Effector CD4-positive, alpha-beta T cell (primary cell): ENCODE measurements around the gene IL12B.
"Not testable (repeated sequence)": the region's sequence is repeated elsewhere in the genome, so short reads cannot be mapped to it uniquely, and the experiment has no call there.

Experiments
- DNase-seq: peaks from one replicate; pipeline ENCODE4 v3.0.0-alpha.2; 2020

The IL12B gene

DNA sequence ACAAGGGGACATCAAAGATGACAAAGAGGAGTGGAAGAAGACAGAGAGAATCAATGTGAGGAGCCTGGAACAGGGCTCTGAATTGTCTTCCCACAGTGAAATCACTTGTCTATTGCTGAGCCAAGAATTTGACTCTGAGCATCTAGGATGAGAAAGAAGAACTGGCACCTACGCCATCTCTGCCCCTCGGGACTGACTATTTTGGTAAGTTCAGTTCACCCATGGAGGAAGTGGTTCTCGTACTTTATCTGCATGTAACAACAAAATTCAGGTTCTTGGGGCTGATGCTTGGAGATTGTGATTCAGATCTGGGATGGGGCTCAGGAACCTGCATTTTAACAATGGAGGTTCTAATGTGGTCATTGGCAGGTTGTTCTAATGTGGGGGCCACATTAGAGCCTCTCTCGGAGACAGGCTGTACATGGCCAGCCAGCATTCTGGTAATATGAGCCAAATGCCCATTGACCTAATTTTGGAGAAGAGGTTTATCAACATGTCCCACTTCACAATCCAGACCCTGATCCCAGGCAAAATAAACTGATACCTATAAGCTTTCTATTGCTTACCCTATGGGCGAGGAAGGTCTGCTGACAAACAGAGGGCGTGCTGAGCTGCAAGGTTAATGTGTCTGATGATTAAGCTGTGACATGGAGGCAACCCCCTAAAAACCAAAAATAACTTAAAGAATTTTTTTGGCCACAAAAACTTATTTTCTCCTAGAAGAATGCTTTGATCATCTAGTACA is 2.7 kb upstream of the IL12B start:
- DNase-seq, result no peak

GRCh38 chr5:159331093-159331973 is 1.0 kb upstream of the IL12B start:
- peak; percentile 66 for DNase-seq

GRCh38 chr5:159324986-159325385 is 5.3 kb downstream of the IL12B start:
- no peak for DNase-seq

DNA sequence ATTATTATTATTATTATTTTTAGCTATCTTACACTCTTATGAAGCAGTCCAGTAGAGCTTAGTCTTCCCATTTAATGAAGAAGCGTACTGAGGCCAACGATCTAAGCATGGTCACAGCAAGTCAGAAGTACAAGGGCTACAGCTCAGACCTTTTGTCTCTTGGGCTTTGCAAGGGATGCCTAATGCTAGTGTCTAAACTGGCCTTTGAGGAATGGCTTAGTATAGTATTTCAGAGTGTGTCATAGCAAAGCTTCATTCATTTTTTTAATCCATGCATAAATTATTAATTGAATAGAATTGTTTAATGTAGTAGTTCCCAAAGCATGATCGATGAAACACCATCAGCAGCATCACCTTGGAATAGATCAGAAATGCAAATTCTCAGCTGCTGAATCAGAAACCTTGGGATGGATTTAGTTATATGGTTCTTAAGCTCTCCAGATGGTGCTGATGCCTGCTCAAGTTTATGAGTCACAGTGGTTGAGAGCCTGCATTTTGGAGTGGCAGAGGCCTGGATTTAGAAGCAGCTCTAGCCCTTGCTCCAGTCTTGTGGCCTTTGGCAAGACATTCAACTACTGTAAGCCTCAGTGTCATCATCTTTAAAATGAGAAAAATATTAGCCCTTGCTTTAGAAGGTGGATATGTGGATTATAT is 6.1 kb downstream of the IL12B start:
- no peak for DNase-seq

GRCh38 chr5:159322180-159322579 is 8.1 kb downstream of the IL12B start:
- DNase-seq, result no peak

DNA sequence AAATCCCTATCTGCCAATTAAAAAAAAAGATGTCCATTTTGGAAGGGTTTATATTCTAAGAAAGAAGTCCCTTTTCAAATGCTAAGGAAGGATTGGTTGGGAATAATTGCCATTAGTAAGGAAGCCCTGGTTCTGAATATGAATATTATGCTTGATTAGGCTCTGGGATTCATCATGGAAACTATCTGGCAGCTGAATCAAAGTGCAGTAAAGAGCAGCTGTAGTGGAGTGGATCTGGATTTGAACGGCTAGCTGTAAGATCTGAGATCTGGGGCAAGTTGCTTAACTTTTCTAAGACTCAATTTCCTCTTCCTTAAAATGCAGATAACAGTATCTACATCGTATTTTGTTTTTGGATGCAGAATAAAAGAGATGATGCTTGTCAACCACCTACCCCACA is 10.5 kb downstream of the IL12B start:
- DNase-seq, result no peak

GRCh38 chr5:159319363-159319762 is 10.9 kb downstream of the IL12B start:
- DNase-seq, result no peak

- DNase-seq, result no peak
Observed at GRCh38 chr5:159318448-159318847, 11.8 kb downstream of the IL12B start.

DNA sequence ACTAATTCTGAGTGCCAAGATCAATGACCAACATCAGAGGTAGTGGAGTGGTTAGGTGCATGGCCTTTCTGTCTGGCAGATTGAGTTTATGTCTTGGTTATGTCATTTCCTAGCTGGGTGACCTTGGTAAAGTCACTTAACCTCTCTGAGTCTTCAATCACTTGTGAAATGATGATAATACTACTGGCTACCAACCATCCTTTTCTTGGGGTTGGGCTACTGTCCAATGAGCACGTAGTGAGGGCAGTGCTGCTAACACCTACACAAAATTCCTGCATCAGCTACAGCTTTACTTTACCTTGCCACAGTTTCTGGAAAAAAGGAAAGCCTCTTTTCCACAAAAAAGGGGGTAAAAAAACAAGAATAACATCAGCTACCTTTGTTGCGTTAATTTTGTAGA is 12.4 kb downstream of the IL12B start:
- no peak for DNase-seq

DNA sequence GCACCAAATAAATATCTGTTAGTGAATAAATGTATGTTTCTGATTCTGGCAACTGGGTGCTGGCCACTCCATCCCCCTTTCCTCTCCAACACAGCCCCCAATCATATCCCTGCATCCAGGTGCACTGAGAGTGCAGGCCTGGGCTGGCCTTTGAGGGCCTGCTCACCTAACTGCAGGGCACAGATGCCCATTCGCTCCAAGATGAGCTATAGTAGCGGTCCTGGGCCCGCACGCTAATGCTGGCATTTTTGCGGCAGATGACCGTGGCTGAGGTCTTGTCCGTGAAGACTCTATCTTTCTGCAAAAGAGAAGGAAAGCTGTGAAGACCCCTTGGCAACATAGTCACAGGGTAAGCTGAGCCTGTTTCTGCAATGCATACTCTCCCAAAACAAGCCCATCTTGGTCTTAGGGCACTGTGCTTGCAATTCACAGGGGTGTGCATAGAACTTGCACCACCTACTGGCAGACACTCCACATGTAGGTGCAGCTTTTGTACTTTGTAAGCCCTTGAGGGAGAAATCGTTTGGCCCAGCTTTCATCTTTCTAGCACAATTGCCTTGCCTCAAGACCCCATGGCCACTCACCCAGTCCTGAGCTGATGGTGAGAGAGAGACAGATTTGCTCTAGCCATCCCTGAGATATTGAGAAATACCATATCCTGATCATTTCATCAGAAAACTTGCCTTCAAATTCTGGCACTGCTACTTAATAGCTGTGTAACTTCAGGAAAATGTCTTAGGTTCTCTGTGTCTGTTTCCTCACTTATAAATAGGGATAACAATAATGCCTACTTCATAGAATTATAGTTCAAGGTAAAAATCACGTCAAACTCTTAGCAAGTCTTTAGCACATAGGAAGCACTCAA is 13.5 kb downstream of the IL12B start:
- peak; percentile 34 for DNase-seq

- DNase-seq, result no peak
Observed at GRCh38 chr5:159313197-159313596, 17.1 kb downstream of the IL12B start.

DNA sequence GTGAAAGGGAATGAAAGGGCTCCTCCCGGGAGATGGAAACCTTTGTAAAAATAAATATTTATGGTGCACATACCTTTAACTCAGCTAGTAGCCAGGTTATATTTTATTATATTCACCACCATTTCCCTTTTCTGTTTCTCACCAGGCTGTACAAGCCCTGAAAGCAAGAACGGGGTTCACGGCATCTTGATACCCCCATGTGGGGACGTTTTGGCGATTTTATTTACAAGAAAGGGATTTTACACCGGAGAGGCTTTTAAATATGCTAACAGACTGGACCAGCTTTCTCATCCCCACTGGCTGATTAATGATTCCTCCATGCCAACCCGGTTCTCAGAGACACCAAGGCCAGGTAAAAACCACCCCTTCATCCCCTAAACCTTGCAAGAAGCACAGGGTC is 19.2 kb downstream of the IL12B start:
- DNase-seq, result no peak

- DNase-seq, result no peak
Observed at GRCh38 chr5:159310511-159310910, 19.8 kb downstream of the IL12B start.

- no peak for DNase-seq
Observed at GRCh38 chr5:159309689-159310433, 20.4 kb downstream of the IL12B start.

DNA sequence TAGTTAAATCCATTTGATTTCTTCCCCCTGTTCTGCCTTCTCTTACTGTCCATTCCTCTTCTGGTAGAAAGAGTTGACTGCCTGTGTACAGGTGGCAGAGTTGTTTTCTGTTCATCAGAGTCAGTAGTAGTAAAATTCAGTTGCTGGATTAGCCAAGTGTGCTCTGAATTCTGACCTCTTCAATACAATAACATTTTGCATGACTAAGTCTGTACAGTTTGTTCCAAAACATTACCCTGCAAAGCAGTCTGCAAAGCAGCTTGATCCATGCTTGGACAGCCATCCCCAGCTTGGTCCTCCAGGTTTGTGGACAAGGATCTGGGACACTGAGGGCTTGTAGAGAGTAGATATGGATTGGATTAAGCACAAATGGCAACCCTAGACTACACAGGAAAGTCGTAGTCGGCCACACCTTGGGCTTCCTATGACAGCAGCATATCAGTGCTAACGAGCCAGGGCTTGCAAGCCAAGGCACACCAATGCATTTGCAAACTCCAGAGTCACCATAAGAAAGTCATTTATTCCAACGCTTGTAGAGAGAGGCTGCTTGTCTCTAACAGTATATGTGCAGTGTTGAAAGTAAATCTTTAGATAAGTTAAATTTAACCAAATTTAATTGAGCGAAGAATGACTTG is 25.2 kb downstream of the IL12B start:
- no peak for DNase-seq

DNA sequence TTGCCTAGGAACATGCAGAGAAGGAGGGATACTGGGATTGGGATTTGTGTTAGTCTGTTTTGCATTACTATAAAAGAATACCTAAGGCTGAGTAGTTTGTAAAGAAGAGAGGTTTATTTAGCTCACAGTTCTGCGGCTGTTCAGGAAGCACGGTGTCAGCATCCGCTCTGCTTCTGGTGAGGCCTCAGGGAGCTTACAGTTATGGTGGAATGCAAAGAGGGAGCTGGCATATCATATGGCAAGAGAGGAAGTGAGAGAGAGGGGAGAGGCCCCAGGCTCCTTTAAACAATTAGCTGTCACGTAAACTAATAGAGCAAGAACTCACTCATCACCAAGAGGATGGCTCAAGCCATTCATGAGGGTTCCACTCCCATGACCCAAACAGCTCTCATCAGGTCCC is 27.0 kb downstream of the IL12B start:
- DNase-seq, result no peak

- not testable (repeated sequence) for DNase-seq
Observed at GRCh38 chr5:159301929-159302860, 28.1 kb downstream of the IL12B start.

DNA sequence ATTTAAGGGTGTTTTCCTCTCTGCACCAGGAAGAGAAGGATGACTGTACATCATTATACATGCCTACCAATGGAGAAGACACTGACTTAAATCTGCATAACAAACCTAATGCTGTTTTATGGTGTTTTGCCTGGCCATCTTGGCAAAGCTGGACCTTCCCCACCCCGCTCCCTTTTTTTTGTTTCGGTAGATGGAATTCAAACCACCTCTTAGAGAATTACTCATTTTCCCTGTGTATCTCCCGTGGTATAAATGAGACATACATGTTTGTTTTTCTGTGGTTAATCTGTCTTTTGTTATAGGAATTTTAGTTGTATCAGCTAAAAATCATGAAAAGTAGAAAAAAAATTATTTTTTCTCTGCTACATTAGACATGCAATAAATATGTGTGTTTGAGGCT is 28.8 kb downstream of the IL12B start:
- DNase-seq, result no peak

DNA sequence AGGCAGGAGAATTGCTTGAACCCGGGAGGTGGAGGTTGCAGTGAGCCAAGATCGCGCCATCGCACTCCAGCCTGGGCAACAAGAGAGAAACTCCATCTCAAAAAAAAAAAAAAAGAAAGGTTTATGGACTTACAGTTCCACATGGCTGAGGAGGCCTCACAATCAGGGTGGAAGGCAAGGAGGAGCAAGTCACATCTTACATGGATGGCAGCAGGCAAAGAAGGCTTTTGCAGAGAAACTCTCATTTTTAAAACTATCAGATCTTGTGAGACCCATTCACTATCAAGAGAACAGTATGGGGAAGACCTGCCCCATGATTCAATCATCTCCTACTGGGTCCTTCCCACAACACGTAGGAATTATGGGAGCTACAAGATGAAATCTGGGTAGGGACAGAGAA is 33.0 kb downstream of the IL12B start:
- not testable (repeated sequence) for DNase-seq

DNA sequence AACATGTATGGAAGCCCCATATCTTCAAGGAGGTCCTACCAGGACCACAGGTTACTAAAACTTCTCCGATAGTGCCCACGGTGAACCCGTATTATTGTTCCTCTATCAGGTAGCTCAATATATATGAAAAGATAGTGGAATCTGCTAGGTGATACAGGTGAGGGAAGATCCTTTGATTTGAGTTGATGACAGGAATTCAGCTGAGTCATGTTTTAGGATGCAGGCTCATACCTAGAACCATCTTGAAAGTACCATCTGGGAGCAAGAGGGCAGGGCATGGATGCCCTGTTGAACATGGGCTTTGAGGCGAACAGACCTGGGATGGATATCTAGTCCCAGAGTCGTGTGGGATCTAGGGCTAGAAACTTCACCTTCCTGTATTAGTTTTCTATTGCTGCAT is 35.4 kb downstream of the IL12B start:
- DNase-seq, result no peak
